Kidney epithelial cell (primary cell): Measurements from ENCODE around the gene NOP10. TPM values are rescaled to one million over a fixed set of nuclear protein-coding genes. Genes with fewer than 3 reads are reported as not detected.

Experiments
- DNase-seq: peaks from one replicate; pipeline ENCODE4 v3.0.0-alpha.2; 2010; ENCODE audit warnings: low read depth
- H3K27me3 ChIP-seq: 2 replicates; pipeline ENCODE4 v1.6.0; 2011; ENCODE audit warnings: low read length; ENCODE audit not compliant: control insufficient read depth, insufficient read depth
- H3K36me3 ChIP-seq: 2 replicates; pipeline ENCODE4 v1.5.1; 2011; ENCODE audit warnings: low read length; ENCODE audit not compliant: control insufficient read depth, insufficient read depth
- H3K4me3 ChIP-seq: 2 replicates; pipeline ENCODE4 v1.5.1; 2011; ENCODE audit warnings: low read depth, mild to moderate bottlenecking, control low read depth, low read length
- total RNA-seq: library from RNA; depleted of rRNA; stranded (reverse); fragments of >200 nt; gene quantifications from 2 replicates; pipeline ENCODE4 v1.2.3, GENCODE V29; 2015
- TF ChIP-seq, protein P1 (sequence below): IDR thresholded peaks from 2 replicates; pipeline ENCODE4 v1.5.1; 2011; ENCODE audit warnings: mild to moderate bottlenecking, moderate library complexity, low read length, control low read depth, inconsistent platforms; ENCODE audit not compliant: insufficient read depth, poor library complexity, severe bottlenecking

Gene NOP10
- total RNA-seq, 1 donor from 2014 or later = 355 TPM

DNA sequence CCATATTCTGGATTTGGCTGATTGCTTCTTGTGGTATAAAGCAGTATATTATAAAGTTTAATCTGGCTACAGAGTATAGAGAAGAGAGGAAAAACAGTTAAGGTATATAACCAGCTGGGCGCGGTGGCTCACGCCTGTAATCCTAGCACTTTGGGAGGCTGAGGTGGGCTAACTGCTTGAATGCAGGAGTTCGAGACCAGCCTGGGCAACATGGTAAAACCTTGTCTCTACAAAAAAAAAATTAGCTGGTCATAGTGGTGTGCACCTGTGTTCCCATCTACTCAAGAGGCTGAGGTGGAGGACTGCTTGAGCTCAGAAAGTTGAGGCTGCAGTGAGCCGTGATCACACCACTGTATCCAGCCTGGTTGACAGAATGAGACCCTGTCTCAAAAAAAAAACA, 12.7 kb downstream of the NOP10 start:
- DNase-seq = no peak
- H3K4me3 ChIP-seq = no peak overlapping the region
- TF ChIP-seq, protein P1, sequence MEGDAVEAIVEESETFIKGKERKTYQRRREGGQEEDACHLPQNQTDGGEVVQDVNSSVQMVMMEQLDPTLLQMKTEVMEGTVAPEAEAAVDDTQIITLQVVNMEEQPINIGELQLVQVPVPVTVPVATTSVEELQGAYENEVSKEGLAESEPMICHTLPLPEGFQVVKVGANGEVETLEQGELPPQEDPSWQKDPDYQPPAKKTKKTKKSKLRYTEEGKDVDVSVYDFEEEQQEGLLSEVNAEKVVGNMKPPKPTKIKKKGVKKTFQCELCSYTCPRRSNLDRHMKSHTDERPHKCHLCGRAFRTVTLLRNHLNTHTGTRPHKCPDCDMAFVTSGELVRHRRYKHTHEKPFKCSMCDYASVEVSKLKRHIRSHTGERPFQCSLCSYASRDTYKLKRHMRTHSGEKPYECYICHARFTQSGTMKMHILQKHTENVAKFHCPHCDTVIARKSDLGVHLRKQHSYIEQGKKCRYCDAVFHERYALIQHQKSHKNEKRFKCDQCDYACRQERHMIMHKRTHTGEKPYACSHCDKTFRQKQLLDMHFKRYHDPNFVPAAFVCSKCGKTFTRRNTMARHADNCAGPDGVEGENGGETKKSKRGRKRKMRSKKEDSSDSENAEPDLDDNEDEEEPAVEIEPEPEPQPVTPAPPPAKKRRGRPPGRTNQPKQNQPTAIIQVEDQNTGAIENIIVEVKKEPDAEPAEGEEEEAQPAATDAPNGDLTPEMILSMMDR = no peak
- no peaks in the 10 kb centered on the region for H3K27me3 ChIP-seq
- no peaks in the 10 kb centered on the region for H3K36me3 ChIP-seq

DNA sequence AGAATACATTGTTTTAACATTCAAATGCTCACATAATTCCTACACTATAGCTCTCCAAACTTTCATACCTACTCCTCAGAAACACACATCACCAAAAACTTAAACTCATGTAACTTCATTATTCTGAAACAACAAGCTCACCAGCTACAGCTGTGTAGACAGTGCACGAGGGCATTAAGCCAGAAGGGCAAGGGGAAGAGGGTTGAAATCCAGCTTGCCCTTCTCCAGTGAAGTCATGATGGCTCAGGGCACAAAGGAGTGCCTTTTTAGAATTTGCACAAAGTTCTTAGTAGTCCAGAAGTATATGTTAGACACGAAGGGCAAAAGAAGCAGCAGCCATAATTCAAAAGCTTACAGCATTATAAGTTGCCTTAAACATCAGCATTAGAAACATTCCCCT, 13.9 kb downstream of the NOP10 start:
- no peak for DNase-seq
- TF ChIP-seq, protein P1 = no peak
- Histone ChIP-seq H3K4me3 (no peak overlapping the region), H3K27me3 (no peaks in the 10 kb centered on the region), H3K36me3 (no peaks in the 10 kb centered on the region)

DNA sequence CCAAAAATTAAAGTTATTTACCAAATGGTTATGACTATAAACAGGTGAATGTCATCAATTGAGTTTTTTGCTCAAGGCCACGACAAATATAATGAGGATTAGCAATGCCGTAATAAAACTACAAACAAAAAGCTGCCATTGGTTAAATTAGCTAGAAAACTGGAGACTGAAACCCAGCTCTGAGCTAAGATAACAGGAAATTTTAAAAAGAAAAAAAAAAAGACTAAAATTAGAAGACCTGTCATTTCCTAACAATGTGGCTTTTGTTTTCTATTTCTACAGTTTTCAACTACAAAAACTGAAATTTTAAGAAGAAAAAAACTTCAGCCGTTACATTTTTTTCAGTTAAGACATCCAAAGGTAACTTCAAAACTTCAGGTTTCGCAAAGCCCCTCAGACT, 15.0 kb downstream of the NOP10 start:
- DNase-seq = no peak
- TF ChIP-seq, protein P1 = no peak
- Histone ChIP-seq H3K36me3 (no peaks in the 10 kb centered on the region), H3K27me3 (no peaks in the 10 kb centered on the region), H3K4me3 (no peak overlapping the region)

DNA sequence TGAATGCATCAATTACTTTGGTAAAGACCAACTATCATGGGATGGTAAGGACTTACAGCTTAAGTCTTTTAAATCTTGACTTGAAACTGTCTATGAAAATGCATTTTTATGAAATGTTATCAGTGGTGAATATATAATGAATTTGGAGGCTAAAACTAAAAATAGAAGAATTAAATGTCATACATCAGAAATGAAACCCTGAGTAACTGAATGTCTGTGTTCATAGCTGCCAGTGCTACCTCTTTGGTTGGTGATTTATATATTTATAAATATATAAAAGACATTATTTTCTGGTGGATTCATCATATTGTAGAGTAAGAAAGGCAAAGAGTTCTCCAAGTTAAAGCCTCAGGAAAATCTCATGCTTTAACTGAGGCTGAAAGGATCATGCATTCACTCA, 17.6 kb downstream of the NOP10 start:
- no peak for DNase-seq
- Histone ChIP-seq H3K4me3 (no peak overlapping the region), H3K36me3 (no peaks in the 10 kb centered on the region), H3K27me3 (no peaks in the 10 kb centered on the region)
- TF ChIP-seq, protein P1 = no peak

DNA sequence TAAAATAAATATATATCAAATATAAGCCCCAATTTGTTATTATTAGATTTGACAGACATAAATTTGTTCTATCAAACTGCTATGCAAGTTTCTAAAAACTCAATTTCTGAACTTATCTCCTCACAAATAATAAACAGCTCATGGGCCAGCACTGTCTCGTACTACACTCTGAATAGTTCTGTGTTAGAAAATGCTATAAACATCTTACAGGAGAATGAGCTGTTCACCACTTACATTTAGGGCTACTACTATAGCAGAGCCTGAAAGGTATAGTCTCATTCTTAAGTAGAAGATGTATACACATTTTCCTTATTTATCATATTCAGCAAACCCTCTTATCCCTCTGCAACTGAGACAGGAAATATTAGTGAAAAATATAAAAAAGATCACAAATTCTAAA, 18.0 kb downstream of the NOP10 start:
- no peak overlapping the region for H3K4me3 ChIP-seq
- no peak for DNase-seq
- H3K27me3 ChIP-seq = no peaks in the 10 kb centered on the region
- TF ChIP-seq, protein P1 = no peak
- H3K36me3 ChIP-seq = no peaks in the 10 kb centered on the region

DNA sequence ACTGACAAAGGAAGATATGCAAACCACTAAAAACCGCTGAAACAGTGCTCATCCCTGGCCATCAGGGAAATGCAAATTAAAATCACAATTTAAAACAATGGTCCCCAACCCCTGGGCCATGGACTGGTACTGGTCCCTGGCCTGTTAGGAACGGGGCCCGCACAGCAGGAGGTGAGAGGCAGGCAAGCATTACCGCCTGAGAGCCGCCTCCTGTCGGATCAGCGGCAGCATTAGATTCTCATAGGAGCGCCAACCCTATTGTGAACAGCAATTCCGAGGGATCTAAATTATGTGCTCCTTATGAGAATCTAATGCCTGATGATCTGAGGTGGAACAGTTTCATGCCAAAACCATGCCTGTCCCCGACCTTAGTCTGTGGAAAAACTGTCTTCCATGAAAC, 19.7 kb downstream of the NOP10 start:
- DNase-seq = no peak
- TF ChIP-seq, protein P1 = no peak
- H3K4me3 ChIP-seq = no peak overlapping the region
- H3K36me3 ChIP-seq = no peaks in the 10 kb centered on the region
- H3K27me3 ChIP-seq = no peaks in the 10 kb centered on the region
